SH-SY5Y (cell line): ENCODE results near the gene TPPP2.

Source experiments
- GATA2 ChIP-seq: IDR thresholded peaks from 2 replicates; pipeline ENCODE4 v1.6.1; 2011; ENCODE audit warnings: mild to moderate bottlenecking, low read depth, low read length
- GATA3 ChIP-seq: IDR thresholded peaks from 2 replicates; pipeline ENCODE4 v1.6.1; 2011; ENCODE audit warnings: low read depth, mild to moderate bottlenecking, low read length, moderate library complexity

DNA sequence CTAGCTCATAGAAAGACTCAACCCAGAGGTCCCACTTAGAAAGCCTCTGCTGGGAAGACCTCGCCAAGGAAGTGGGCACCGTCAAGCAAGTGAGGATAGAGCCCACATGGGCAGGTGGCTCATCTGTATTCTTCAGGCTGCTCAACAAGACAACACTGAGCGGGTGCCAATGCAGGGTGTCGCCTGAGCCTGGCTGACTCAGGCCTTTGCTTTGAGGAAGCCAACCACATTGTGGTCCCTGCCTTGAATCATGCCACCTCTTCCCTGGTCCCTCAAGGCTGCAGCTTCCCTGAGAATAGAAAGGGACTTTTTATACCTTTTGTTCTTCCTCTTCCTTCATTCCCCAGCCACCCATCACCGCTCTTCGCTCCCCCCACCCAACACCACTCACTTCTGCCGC, 6.7 kb downstream of the TPPP2 start:
- TF ChIP-seq GATA2 (no peak), GATA3 (no peak)
